ENCODE results near the gene HPDL.

- TF ChIP-seq ELK1 (IDR thresholded peaks at IDR 0.05; ENCODE audit: borderline replicate concordance, low read depth, low read length) (no peak), CTCF (conservative IDR thresholded peaks at IDR 0.05; ENCODE audit: low read depth, low read length) (peak; percentile 86), FOS (IDR thresholded peaks at IDR 0.05; ENCODE audit: low read depth, low read length) (no peak)
Measured at GRCh38 chr1:45299981-45300668, 26.6 kb upstream of the HPDL start.

All from IMR-90 (cell line).